Keratinocyte (primary cell): ENCODE data around the gene CCL19. TPM values are rescaled to one million over a fixed set of nuclear protein-coding genes. Genes with fewer than 3 reads are reported as not detected.

Experiments
- DNase-seq: peaks from one replicate; pipeline ENCODE4 v3.0.0-alpha.2; 2011; ENCODE audit warnings: low read depth, missing footprints, low spot score
- FAIRE-seq: peaks from 2 replicates; lab custom pipeline; 2011; peaks lifted over from hg19 to GRCh38; lab: Jason Lieb, UNC
- H2AFZ ChIP-seq: 2 replicates; pipeline ENCODE4 v1.6.0; 2012; ENCODE audit warnings: low read length, control low read depth, inconsistent platforms; ENCODE audit not compliant: control insufficient read depth
- H3K27ac ChIP-seq: 2 replicates; pipeline ENCODE4 v1.5.1; 2011; ENCODE audit warnings: low read length; ENCODE audit not compliant: control insufficient read depth, insufficient read depth
- H3K27me3 ChIP-seq: 3 replicates; pipeline ENCODE4 v1.6.0; 2011; ENCODE audit warnings: low read length; ENCODE audit not compliant: control insufficient read depth, insufficient read depth; ENCODE audit errors: extremely low read depth
- H3K36me3 ChIP-seq, 2 experiments: 2 replicates in 1 of 2; 3 replicates in 1 of 2; pipeline ENCODE4 v1.5.1; 2011; ENCODE audit warnings: low read length in 2 of 2, mild to moderate bottlenecking in 1 of 2; ENCODE audit not compliant: control insufficient read depth in 2 of 2, insufficient read depth in 2 of 2; ENCODE audit errors: extremely low read depth in 1 of 2
- H3K4me1 ChIP-seq: 3 replicates; pipeline ENCODE4 v1.5.1; 2011; ENCODE audit warnings: low read length; ENCODE audit not compliant: control insufficient read depth, insufficient read depth; ENCODE audit errors: extremely low read depth
- H3K4me2 ChIP-seq: 3 replicates; pipeline ENCODE4 v1.6.0; 2011; ENCODE audit warnings: low read depth, low read length; ENCODE audit not compliant: control insufficient read depth, insufficient read depth; ENCODE audit errors: extremely low read depth
- H3K4me3 ChIP-seq, 3 experiments: fragments of 200-600 bp in 1 of 3; sonication (generic) in 1 of 3; 2 replicates in 2 of 3; 3 replicates in 1 of 3; pipeline ENCODE4 v1.5.1; 2011 to 2016; ENCODE audit warnings: low read length in 3 of 3, mild to moderate bottlenecking in 3 of 3, control low read depth in 2 of 3, inconsistent platforms in 1 of 3, low read depth in 1 of 3, mixed read lengths in 1 of 3, mixed run types in 1 of 3, moderate library complexity in 1 of 3; ENCODE audit not compliant: control insufficient read depth in 2 of 3, insufficient read depth in 2 of 3; ENCODE audit errors: extremely low read depth in 1 of 3
- H3K79me2 ChIP-seq: 2 replicates; pipeline ENCODE4 v1.6.0; 2012; ENCODE audit warnings: low read length; ENCODE audit not compliant: control insufficient read depth, insufficient read depth
- H3K9ac ChIP-seq: 3 replicates; pipeline ENCODE4 v1.6.0; 2011; ENCODE audit warnings: low read length; ENCODE audit not compliant: control insufficient read depth, insufficient read depth; ENCODE audit errors: extremely low read depth
- H3K9me1 ChIP-seq: 3 replicates; pipeline ENCODE4 v1.6.0; 2011; ENCODE audit warnings: low read length; ENCODE audit not compliant: control insufficient read depth, insufficient read depth; ENCODE audit errors: extremely low read depth
- H3K9me3 ChIP-seq: 2 replicates; pipeline ENCODE4 v1.5.1; 2012; ENCODE audit warnings: low read depth, low read length; ENCODE audit not compliant: control insufficient read depth
- H4K20me1 ChIP-seq: 3 replicates; pipeline ENCODE4 v1.6.0; 2011; ENCODE audit warnings: low read length; ENCODE audit not compliant: control insufficient read depth, insufficient read depth; ENCODE audit errors: extremely low read depth
- EZH2 ChIP-seq: IDR thresholded peaks from one replicate; pipeline ENCODE4 v1.6.1; 2012; ENCODE audit warnings: inconsistent platforms, mild to moderate bottlenecking, low read length, moderate library complexity
- dilution Hi-C: fragments of 300-500 bp; cut with MboI; formaldehyde crosslinking; loops from one replicate; pipeline ENCODE4 v1.7.0; 2020; ENCODE audit warnings: low sequenced_read_pairs; ENCODE audit not compliant: extremely low pct_ligation_motif_present
- polyA plus RNA-seq, 5 experiments: library from polyadenylated mRNA; depleted of rRNA in 3 of 5; stranded (reverse) in 3 of 5; stranded (forward) in 1 of 5; unstranded in 1 of 5; fragments of >200 nt; gene quantifications; 1 replicate in 1 of 5; 2 replicates in 3 of 5; 3 replicates in 1 of 5; pipeline versions ENCODE4 v1.2.1 to v1.2.3, GENCODE V29; 2011 to 2012; ENCODE audit warnings: missing spikeins in 2 of 5, low read depth in 1 of 5, low replicate concordance in 1 of 5
- TF ChIP-seq, protein P1 (sequence below), 3 experiments: IDR thresholded peaks in 1 of 3; conservative IDR thresholded peaks in 1 of 3; optimal IDR thresholded peaks in 1 of 3; 2 replicates in 2 of 3; 3 replicates in 1 of 3; pipeline versions ENCODE3 to v1.5.1; 2011; ENCODE audit warnings: low read length in 3 of 3, mild to moderate bottlenecking in 3 of 3, moderate library complexity in 2 of 3, control low read depth in 1 of 3, inconsistent platforms in 1 of 3; ENCODE audit not compliant: insufficient read depth in 2 of 3; ENCODE audit errors: extremely low read depth in 1 of 3

Gene CCL19
- polyA plus RNA-seq, 1 donor (not counting 4 experiments of a cell fraction or from before 2014, with no cell fraction given) = not detected

DNA sequence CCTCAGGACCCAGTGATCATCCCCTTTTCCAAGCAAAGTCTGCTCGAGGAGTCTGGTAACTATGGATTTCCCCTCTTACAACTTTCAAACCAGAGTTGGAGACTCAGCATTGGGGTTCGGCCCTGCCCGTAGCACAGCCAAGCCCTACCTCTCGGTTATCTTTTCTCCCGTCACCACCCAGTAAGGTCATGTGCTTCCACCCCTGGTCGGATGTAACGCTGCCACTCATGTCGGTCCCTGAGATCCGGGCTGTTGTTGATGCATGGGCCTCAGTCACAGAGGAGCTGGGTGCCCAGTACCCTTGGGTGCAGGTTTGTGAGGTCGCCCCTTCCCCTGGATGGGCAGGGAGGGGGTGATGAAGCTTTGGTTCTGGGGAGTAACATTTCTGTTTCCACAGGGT is 43.4 kb downstream of the CCL19 start:
- peaks cover 7 to 13% of the 10 kb centered on the region in 2 experiments for H3K36me3 ChIP-seq
- dilution Hi-C loops = no loop called here
- no peaks in the 10 kb centered on the region for H3K9me3 ChIP-seq
- peak overlapping the region; percentile 100 for H3K4me2 ChIP-seq
- H3K9me1 ChIP-seq = no peaks in the 10 kb centered on the region
- H3K27ac ChIP-seq = peak overlapping the region; percentile 63
- H3K9ac ChIP-seq = peak overlapping the region; percentile 76
- TF ChIP-seq, protein P1, sequence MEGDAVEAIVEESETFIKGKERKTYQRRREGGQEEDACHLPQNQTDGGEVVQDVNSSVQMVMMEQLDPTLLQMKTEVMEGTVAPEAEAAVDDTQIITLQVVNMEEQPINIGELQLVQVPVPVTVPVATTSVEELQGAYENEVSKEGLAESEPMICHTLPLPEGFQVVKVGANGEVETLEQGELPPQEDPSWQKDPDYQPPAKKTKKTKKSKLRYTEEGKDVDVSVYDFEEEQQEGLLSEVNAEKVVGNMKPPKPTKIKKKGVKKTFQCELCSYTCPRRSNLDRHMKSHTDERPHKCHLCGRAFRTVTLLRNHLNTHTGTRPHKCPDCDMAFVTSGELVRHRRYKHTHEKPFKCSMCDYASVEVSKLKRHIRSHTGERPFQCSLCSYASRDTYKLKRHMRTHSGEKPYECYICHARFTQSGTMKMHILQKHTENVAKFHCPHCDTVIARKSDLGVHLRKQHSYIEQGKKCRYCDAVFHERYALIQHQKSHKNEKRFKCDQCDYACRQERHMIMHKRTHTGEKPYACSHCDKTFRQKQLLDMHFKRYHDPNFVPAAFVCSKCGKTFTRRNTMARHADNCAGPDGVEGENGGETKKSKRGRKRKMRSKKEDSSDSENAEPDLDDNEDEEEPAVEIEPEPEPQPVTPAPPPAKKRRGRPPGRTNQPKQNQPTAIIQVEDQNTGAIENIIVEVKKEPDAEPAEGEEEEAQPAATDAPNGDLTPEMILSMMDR (optimal IDR thresholded peaks at IDR 0.05 in 1 of 3, IDR thresholded peaks at IDR 0.05 in 1 of 3, conservative IDR thresholded peaks at IDR 0.05 in 1 of 3; ENCODE audit: extremely low read depth in 1 of 3, insufficient read depth in 2 of 3, low read length in 3 of 3) = no peak
- no peak for TF ChIP-seq EZH2
- DNase-seq = no peak
- H3K27me3 ChIP-seq = no peaks in the 10 kb centered on the region
- peak overlapping the region; percentile 95 for H2AFZ ChIP-seq
- no peak for FAIRE-seq
- H3K4me3 ChIP-seq = peak overlapping the region; percentile 66 to 91 (median 76)
- H3K4me1 ChIP-seq = peaks cover 34% of the 10 kb centered on the region
- H4K20me1 ChIP-seq = no peaks in the 10 kb centered on the region
- peaks cover 13% of the 10 kb centered on the region for H3K79me2 ChIP-seq

DNA sequence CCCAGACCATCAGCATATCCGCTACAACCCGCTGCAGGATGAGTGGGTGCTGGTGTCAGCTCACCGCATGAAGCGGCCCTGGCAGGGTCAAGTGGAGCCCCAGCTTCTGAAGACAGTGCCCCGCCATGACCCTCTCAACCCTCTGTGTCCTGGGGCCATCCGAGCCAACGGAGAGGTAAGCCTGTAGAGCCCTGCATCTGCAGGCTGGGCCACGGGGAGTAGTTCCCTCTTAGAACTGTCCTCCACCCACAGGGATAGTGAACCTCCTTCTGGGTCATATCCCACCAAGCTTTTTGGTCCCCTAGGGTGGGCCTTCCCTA is 44.0 kb downstream of the CCL19 start:
- no peaks in the 10 kb centered on the region for H4K20me1 ChIP-seq
- no peak for DNase-seq
- H3K9me3 ChIP-seq = no peaks in the 10 kb centered on the region
- H3K4me3 ChIP-seq = peak overlapping the region; percentile 66 to 91 (median 76)
- H3K4me1 ChIP-seq = peaks cover 28% of the 10 kb centered on the region
- peak overlapping the region; percentile 76 for H3K9ac ChIP-seq
- no peaks in the 10 kb centered on the region for H3K27me3 ChIP-seq
- peaks cover 13% of the 10 kb centered on the region for H3K79me2 ChIP-seq
- H3K9me1 ChIP-seq = no peaks in the 10 kb centered on the region
- H3K4me2 ChIP-seq = peak overlapping the region; percentile 100
- peaks cover 7 to 13% of the 10 kb centered on the region in 2 experiments for H3K36me3 ChIP-seq
- peak overlapping the region; percentile 95 for H2AFZ ChIP-seq
- dilution Hi-C loops = no loop called here
- TF ChIP-seq EZH2 = no peak
- TF ChIP-seq, protein P1 (optimal IDR thresholded peaks at IDR 0.05 in 1 of 3, IDR thresholded peaks at IDR 0.05 in 1 of 3, conservative IDR thresholded peaks at IDR 0.05 in 1 of 3; ENCODE audit: extremely low read depth in 1 of 3, insufficient read depth in 2 of 3, low read length in 3 of 3) = no peak
- peak overlapping the region; percentile 63 for H3K27ac ChIP-seq
- FAIRE-seq = no peak
